Measurements from ENCODE around the gene RGCC.

RGCC gene

DNA sequence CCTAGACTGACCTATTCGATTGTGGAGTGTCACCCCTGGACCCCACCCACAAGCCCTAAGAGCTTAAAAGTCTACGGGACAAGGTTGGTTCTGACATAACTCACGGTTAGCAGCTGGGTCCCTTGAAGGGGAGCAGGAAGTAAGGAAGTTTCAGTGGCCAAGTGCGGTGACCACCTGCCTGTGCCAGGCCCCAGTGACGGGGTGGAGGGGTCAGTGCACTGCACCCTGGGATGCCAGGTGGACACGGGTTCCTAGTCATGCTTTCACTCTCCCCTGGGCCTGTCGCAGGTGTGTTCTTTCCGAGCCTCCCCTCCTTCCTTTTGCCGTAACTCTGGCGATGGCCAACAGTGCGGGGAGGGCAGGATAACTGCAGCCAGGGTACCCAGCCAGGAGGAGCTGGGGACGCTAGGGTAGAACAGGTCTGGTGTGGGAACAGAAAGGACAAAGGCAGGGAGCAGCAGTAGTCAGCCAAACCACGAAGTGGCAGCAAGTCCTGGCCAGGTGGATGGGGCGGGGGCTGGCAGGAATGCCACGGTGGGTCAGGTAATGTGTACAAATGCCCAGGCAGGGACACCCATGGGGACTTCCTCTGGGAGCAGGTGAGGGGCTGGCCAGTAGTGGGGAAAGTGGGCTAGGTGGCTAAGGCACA is 58.3 kb downstream of the RGCC start:
- DNase-seq (ENCODE audit: low read depth in 2 of 2) = no peak

DNA sequence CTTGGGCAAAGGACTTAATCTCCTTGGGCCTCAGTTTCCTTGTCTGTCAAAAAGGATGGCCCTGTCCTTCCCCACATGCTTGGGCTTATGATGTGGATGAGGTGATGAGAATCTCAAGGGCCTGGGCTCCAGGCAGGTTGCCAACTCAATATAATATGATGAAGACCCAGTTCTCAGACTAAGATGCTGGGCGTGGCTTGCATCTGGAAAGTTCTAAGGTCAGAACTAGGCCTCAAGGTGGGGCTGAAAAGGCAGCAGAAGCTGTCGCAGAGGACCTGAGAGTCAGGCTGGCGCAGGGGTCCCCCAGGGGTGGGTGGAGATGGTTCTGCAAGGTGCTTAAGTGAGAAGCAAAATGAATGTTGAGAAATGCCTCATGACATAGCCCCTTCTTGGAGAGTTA is 58.8 kb downstream of the RGCC start:
- no peak for DNase-seq (ENCODE audit: low read depth in 2 of 2)

DNA sequence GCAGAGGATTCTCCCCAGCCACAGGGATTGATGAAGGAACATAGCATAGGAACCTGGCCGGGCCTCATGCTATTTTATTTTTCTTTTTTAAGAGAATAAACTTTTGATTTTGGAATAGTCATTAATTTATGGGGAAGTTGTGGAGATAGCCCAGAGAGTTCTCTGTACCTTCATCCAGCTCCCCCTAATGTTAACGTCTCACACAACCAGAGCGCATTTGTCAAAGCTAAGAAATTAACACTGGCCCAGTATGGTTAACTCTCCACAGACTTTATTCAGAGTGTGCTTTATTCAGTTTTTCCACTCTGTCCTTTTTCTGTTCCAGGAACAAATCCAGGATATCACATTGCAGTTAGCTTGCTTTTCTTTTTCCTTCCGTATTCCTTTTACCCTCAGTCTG is 59.4 kb downstream of the RGCC start:
- DNase-seq (ENCODE audit: low read depth in 2 of 2) = no peak

GRCh38 chr13:41520016-41520659 is 62.8 kb downstream of the RGCC start:
- DNase-seq (ENCODE audit: low read depth in 2 of 2) = no peak
